Caco-2 (cell line): ENCODE measurements around the gene PPARG. TPM values are rescaled to one million over a fixed set of nuclear protein-coding genes. Genes with fewer than 3 reads are reported as not detected.
A peak's percentile ranks its signal among the peaks of the same experiment; 100 is the strongest.

Experiments used
- BruUV-seq: library from RNA; stranded (reverse); fragments of 400-500 nt; replicated peaks from 2 replicates; lab custom pipeline; 2021; lab: Mats Ljungman, UMichigan
- CTCF ChIA-PET: fragments of 300-600 bp; sonication (Branson Sonifier 250); formaldehyde crosslinking; loops from one replicate; lab custom pipeline; 2022; ENCODE audit warnings: antibody characterized with exemption; lab: Charles Lee
- POLR2A ChIA-PET: fragments of 300-600 bp; sonication (Branson Sonifier 250); formaldehyde crosslinking; loops from one replicate; lab custom pipeline; 2022; ENCODE audit warnings: antibody characterized with exemption; lab: Charles Lee
- DNase-seq, 2 experiments: peaks; one replicate each; pipeline versions ENCODE4 v3.0.0 to v3.0.0-alpha.2; 2020 to 2022
- H3K27me3 ChIP-seq: replicated peaks from 2 replicates; pipeline ENCODE4 v1.6.0; 2011; ENCODE audit warnings: low read length; ENCODE audit not compliant: control insufficient read depth, insufficient read depth
- H3K36me3 ChIP-seq: 2 replicates; pipeline ENCODE4 v1.5.1; 2011; ENCODE audit warnings: low read length; ENCODE audit not compliant: control insufficient read depth, insufficient read depth
- H3K4me1 ChIP-seq: fragments of 250-450 bp; sonication (Bioruptor Pico); 2 replicates; pipeline ENCODE4 v1.5.1; 2020; ENCODE audit warnings: mild to moderate bottlenecking
- H3K4me3 ChIP-seq: 2 replicates; pipeline ENCODE4 v1.5.1; 2011; ENCODE audit warnings: low read depth, mild to moderate bottlenecking, control low read depth, low read length
- H3K9me3 ChIP-seq: fragments of 250-450 bp; sonication (Bioruptor Pico); 2 replicates; pipeline ENCODE4 v1.5.1; 2020; ENCODE audit warnings: mild to moderate bottlenecking, moderate library complexity
- H3K27ac Mint-ChIP-seq: one replicate; pipeline ENCODE4 v1.8.0; 2022; ENCODE audit warnings: mixed read lengths; ENCODE audit not compliant: unreplicated experiment
- H3K27me3 Mint-ChIP-seq: one replicate; pipeline ENCODE4 v1.8.0; 2022; ENCODE audit warnings: mixed read lengths; ENCODE audit not compliant: insufficient read depth, unreplicated experiment
- H3K36me3 Mint-ChIP-seq: one replicate; pipeline ENCODE4 v1.8.0; 2022; ENCODE audit warnings: mild to moderate bottlenecking, mixed read lengths; ENCODE audit not compliant: insufficient read depth, unreplicated experiment
- H3K4me1 Mint-ChIP-seq: one replicate; pipeline ENCODE4 v1.8.0; 2022; ENCODE audit warnings: low read depth, mixed read lengths; ENCODE audit not compliant: unreplicated experiment
- H3K4me3 Mint-ChIP-seq: one replicate; pipeline ENCODE4 v1.8.0; 2022; ENCODE audit warnings: mild to moderate bottlenecking, moderate library complexity, mixed read lengths; ENCODE audit not compliant: unreplicated experiment
- H3K9me3 Mint-ChIP-seq: one replicate; pipeline ENCODE4 v1.8.0; 2022; ENCODE audit warnings: mixed read lengths; ENCODE audit not compliant: unreplicated experiment
- intact Hi-C: fragments of 100-400 bp; cut with micrococcal nuclease; formaldehyde crosslinking; loops from one replicate; pipeline ENCODE4 v1.10.0; 2022; ENCODE audit not compliant: unreplicated experiment
- total RNA-seq: library from RNA; stranded (reverse); gene quantifications from 2 replicates; pipeline ENCODE4 v1.2.3, GENCODE V29; 2022
- TF ChIP-seq, protein P1 (sequence below), 2 experiments: fragments of 200-600 bp in 1 of 2; IDR thresholded peaks; 1 replicate in 1 of 2; 2 replicates in 1 of 2; pipeline versions ENCODE4 v1.5.1 to v1.8.0; 2011 to 2022; ENCODE audit warnings: antibody characterized with exemption in 1 of 2, control low read depth in 1 of 2, inconsistent platforms in 1 of 2, low read depth in 1 of 2, low read length in 1 of 2, mild to moderate bottlenecking in 1 of 2, moderate library complexity in 1 of 2; ENCODE audit not compliant: insufficient read depth in 1 of 2, severe bottlenecking in 1 of 2, unreplicated experiment in 1 of 2

Gene PPARG
- total RNA-seq, 1 experiment from 2014 or later: 15.6 TPM

- ChIA-PET POLR2A (no interaction called here), CTCF (interaction anchor here (1.0 kb wide), 1 partner anchor 24 kb away, joined by 3 read pairs; no protein-coding TSS in a partner anchor)
- DNase-seq: no peak
- intact Hi-C loops: loop anchor here (10.0 kb wide), 1 partner anchor 116 kb away; the partner anchor contains the start of gene PPARG
- H3K9me3 ChIP-seq: no peaks in the 10 kb centered on the region
- H3K4me3 ChIP-seq: no peak overlapping the region
- Mint-ChIP-seq H3K4me1 (peaks cover 16% of the 10 kb centered on the region), H3K27me3 (no peaks in the 10 kb centered on the region), H3K36me3 (peaks cover 8% of the 10 kb centered on the region), H3K4me3 (no peak overlapping the region), H3K9me3 (no peaks in the 10 kb centered on the region), H3K27ac (no peak overlapping the region)
- H3K27me3 ChIP-seq: no peaks in the 10 kb centered on the region
- TF ChIP-seq, protein P1, sequence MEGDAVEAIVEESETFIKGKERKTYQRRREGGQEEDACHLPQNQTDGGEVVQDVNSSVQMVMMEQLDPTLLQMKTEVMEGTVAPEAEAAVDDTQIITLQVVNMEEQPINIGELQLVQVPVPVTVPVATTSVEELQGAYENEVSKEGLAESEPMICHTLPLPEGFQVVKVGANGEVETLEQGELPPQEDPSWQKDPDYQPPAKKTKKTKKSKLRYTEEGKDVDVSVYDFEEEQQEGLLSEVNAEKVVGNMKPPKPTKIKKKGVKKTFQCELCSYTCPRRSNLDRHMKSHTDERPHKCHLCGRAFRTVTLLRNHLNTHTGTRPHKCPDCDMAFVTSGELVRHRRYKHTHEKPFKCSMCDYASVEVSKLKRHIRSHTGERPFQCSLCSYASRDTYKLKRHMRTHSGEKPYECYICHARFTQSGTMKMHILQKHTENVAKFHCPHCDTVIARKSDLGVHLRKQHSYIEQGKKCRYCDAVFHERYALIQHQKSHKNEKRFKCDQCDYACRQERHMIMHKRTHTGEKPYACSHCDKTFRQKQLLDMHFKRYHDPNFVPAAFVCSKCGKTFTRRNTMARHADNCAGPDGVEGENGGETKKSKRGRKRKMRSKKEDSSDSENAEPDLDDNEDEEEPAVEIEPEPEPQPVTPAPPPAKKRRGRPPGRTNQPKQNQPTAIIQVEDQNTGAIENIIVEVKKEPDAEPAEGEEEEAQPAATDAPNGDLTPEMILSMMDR (IDR thresholded peaks at IDR 0.05; ENCODE audit: insufficient read depth in 1 of 2, low read depth in 1 of 2, low read length in 1 of 2, severe bottlenecking in 1 of 2, unreplicated experiment in 1 of 2): no peak
- no peaks in the 10 kb centered on the region for H3K36me3 ChIP-seq
- peaks cover 25% of the 10 kb centered on the region for H3K4me1 ChIP-seq
- no TSS peak for BruUV-seq
Observed at GRCh38 chr3:12400616-12401194, 111.8 kb downstream of the PPARG start.

DNA sequence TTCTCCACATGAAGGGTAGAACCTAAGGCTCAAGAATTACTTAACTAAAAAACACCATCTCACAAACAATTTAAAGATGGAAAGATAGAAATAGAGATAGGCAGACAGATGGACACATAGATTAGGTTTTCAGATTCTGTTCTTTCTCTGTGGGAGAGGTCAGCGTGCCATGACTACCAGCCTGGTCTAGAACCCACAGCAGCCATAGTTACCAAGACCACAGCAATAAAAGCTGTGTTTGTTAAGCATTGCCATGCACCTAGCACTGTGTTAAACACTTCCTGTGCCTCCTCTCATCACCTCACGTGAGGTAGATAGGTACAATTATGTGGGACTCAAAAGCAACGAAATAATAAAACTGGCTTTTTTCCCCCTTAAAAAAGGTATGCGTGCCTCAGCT lies 112.3 kb downstream of the PPARG start:
- BruUV-seq: no TSS peak
- TF ChIP-seq, protein P1 (IDR thresholded peaks at IDR 0.05; ENCODE audit: insufficient read depth in 1 of 2, low read depth in 1 of 2, low read length in 1 of 2, severe bottlenecking in 1 of 2, unreplicated experiment in 1 of 2): no peak
- peaks cover 8% of the 10 kb centered on the region for H3K36me3 Mint-ChIP-seq
- Histone ChIP-seq H3K36me3 (no peaks in the 10 kb centered on the region), H3K4me3 (no peak overlapping the region), H3K9me3 (no peaks in the 10 kb centered on the region), H3K27me3 (no peaks in the 10 kb centered on the region), H3K4me1 (peaks cover 29% of the 10 kb centered on the region)
- DNase-seq: no peak
- ChIA-PET POLR2A (no interaction called here), CTCF (interaction anchor here (1.0 kb wide), 1 partner anchor 24 kb away, joined by 3 read pairs; no protein-coding TSS in a partner anchor)
- H3K27ac Mint-ChIP-seq: no peak overlapping the region
- no peaks in the 10 kb centered on the region for H3K9me3 Mint-ChIP-seq
- H3K4me1 Mint-ChIP-seq: peaks cover 21% of the 10 kb centered on the region
- intact Hi-C loops: loop anchor here (10.0 kb wide), 1 partner anchor 116 kb away; the partner anchor contains the start of gene PPARG
- H3K27me3 Mint-ChIP-seq: no peaks in the 10 kb centered on the region
- H3K4me3 Mint-ChIP-seq: no peak overlapping the region

DNA sequence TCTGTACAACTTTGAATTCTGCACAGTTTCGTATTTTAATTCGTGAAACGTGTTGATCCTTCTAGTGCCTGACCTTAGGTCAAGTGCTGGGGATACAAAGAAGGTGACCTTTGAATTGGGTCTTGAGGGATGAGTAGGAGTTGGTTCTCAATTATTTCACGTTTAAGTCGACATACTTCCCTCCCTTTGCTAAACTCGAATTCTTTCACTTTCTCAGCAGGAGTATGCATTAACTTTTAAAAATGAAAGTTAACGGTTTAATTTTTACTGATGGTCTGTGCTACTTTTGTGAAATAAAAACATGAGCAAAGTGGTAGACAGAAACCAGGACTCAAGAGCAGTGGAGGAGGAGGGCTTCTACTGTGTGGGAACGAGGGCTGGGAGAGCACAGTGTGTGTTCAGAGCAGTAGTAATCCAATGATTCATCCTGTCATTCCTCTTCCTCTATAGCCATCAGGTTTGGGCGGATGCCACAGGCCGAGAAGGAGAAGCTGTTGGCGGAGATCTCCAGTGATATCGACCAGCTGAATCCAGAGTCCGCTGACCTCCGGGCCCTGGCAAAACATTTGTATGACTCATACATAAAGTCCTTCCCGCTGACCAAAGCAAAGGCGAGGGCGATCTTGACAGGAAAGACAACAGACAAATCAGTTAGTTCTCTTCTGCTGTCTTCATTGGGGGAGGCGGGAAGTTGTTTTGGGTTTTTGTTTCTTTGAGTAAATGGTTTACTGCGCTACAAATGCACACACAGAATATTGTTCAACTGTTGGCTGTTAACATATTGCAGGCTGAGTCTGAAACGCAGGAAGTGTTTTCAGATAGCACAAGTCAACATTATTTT lies 116.8 kb downstream of the PPARG start:
- Histone ChIP-seq H3K36me3 (no peaks in the 10 kb centered on the region), H3K27me3 (no peaks in the 10 kb centered on the region), H3K4me1 (peaks cover 57% of the 10 kb centered on the region), H3K9me3 (no peaks in the 10 kb centered on the region), H3K4me3 (no peak overlapping the region)
- intact Hi-C loops: loop anchor here (1.0 to 10.0 kb wide), 4 partner anchors 39 to 121 kb away; partner anchors contain the start of gene PPARG
- TF ChIP-seq, protein P1 (IDR thresholded peaks at IDR 0.05; ENCODE audit: insufficient read depth in 1 of 2, low read depth in 1 of 2, low read length in 1 of 2, severe bottlenecking in 1 of 2, unreplicated experiment in 1 of 2): no peak
- POLR2A ChIA-PET: interaction anchor here (0.5 kb wide), 1 partner anchor 336 kb away, joined by 6 read pairs; no protein-coding TSS in a partner anchor
- Mint-ChIP-seq H3K4me3 (peak overlapping the region; percentile 68), H3K36me3 (peaks cover 13% of the 10 kb centered on the region), H3K9me3 (no peaks in the 10 kb centered on the region), H3K27me3 (no peaks in the 10 kb centered on the region), H3K4me1 (peaks cover 25% of the 10 kb centered on the region), H3K27ac (peak overlapping the region; percentile 46)
- BruUV-seq: no TSS peak
- CTCF ChIA-PET: no interaction called here
- peak; percentile 84 to 94 for DNase-seq
